WTC11 (cell line): ENCODE measurements around the gene RRP8. TPM values are rescaled to one million over a fixed set of nuclear protein-coding genes. Genes with fewer than 3 reads are reported as not detected.

ENCODE experiments used
- ATAC-seq: fragments of 200-7000 bp; cut with Tn5 transposase; 2 replicates; pipeline ENCODE4 v1.10.0; 2021; ENCODE audit warnings: mild to moderate bottlenecking, moderate library complexity
- CTCF ChIA-PET: fragments of 300-600 bp; sonication (Branson Sonifier 250); formaldehyde crosslinking; loops from one replicate; lab custom pipeline; 2021; ENCODE audit warnings: antibody characterized with exemption; lab: Charles Lee
- POLR2A ChIA-PET: fragments of 350-600 bp; sonication (Branson Sonifier 250); formaldehyde crosslinking; loops from one replicate; lab custom pipeline; 2021; ENCODE audit warnings: antibody characterized with exemption; lab: Charles Lee
- DNase-seq: peaks from one replicate; pipeline ENCODE4 v3.0.0; 2021; ENCODE audit warnings: low spot score
- H3K27ac Mint-ChIP-seq: 2 replicates; pipeline ENCODE4 v1.8.0; 2021; ENCODE audit warnings: mixed read lengths
- H3K27me3 Mint-ChIP-seq: 2 replicates; pipeline ENCODE4 v1.8.0; 2021; ENCODE audit warnings: low read depth, mild to moderate bottlenecking, moderate library complexity, mixed read lengths
- H3K36me3 Mint-ChIP-seq: 2 replicates; pipeline ENCODE4 v1.8.0; 2021; ENCODE audit warnings: mixed read lengths
- H3K4me1 Mint-ChIP-seq: 2 replicates; pipeline ENCODE4 v1.8.0; 2022; ENCODE audit warnings: mixed read lengths
- H3K4me3 Mint-ChIP-seq: 2 replicates; pipeline ENCODE4 v1.8.0; 2021; ENCODE audit warnings: mild to moderate bottlenecking, moderate library complexity, mixed read lengths
- H3K9me3 Mint-ChIP-seq: 2 replicates; pipeline ENCODE4 v1.8.0; 2021; ENCODE audit warnings: mixed read lengths
- ATF1 ChIP-seq: sonication (generic); formaldehyde crosslinking; IDR thresholded peaks from 2 replicates; pipeline ENCODE4 v1.8.1; 2023; ENCODE audit warnings: mild to moderate bottlenecking, moderate library complexity, missing genetic modification reagents
- CTCF ChIP-seq: fragments of 200-600 bp; IDR thresholded peaks from 2 replicates; pipeline ENCODE4 v1.8.0; 2022; ENCODE audit warnings: antibody characterized with exemption
- E2F4 ChIP-seq: sonication (generic); formaldehyde crosslinking; IDR thresholded peaks from 2 replicates; pipeline ENCODE4 v1.8.1; 2022; ENCODE audit warnings: low read depth, mild to moderate bottlenecking, moderate library complexity, missing genetic modification reagents, borderline replicate concordance
- ESRRA ChIP-seq: sonication (generic); formaldehyde crosslinking; IDR thresholded peaks from 2 replicates; pipeline ENCODE4 v1.8.1; 2022; ENCODE audit warnings: mild to moderate bottlenecking, missing genetic modification reagents, borderline replicate concordance
- ETV6 ChIP-seq: sonication (generic); formaldehyde crosslinking; IDR thresholded peaks from 2 replicates; pipeline ENCODE4 v1.8.1; 2022; ENCODE audit warnings: mild to moderate bottlenecking, missing genetic modification reagents
- FOXJ3 ChIP-seq: sonication (generic); formaldehyde crosslinking; IDR thresholded peaks from 2 replicates; pipeline ENCODE4 v1.9.0; 2021; ENCODE audit warnings: missing genetic modification reagents, mild to moderate bottlenecking, borderline replicate concordance
- GABPB1 ChIP-seq: sonication (generic); formaldehyde crosslinking; IDR thresholded peaks from 2 replicates; pipeline ENCODE4 v1.8.1; 2023; ENCODE audit warnings: mild to moderate bottlenecking, missing genetic modification reagents
- IRF1 ChIP-seq: sonication (generic); formaldehyde crosslinking; IDR thresholded peaks from 2 replicates; pipeline ENCODE4 v1.8.0; 2023; ENCODE audit warnings: missing genetic modification reagents
- KAT7 ChIP-seq: sonication (generic); formaldehyde crosslinking; IDR thresholded peaks from 2 replicates; pipeline ENCODE4 v1.8.1; 2023; ENCODE audit warnings: missing genetic modification reagents, mild to moderate bottlenecking, borderline replicate concordance
- MAX ChIP-seq: sonication (generic); formaldehyde crosslinking; IDR thresholded peaks from 2 replicates; pipeline ENCODE4 v1.8.0; 2022; ENCODE audit warnings: mild to moderate bottlenecking, missing genetic modification reagents
- NFE2L1 ChIP-seq: sonication (generic); formaldehyde crosslinking; IDR thresholded peaks from 2 replicates; pipeline ENCODE4 v1.8.1; 2023; ENCODE audit warnings: missing genetic modification reagents
- NR1H2 ChIP-seq: sonication (generic); formaldehyde crosslinking; IDR thresholded peaks from 2 replicates; pipeline ENCODE4 v1.9.0; 2021; ENCODE audit warnings: mild to moderate bottlenecking, moderate library complexity, missing genetic modification reagents
- NR2C2 ChIP-seq: sonication (generic); formaldehyde crosslinking; IDR thresholded peaks from 2 replicates; pipeline ENCODE4 v1.8.0; 2022; ENCODE audit warnings: mild to moderate bottlenecking, missing genetic modification reagents
- NR3C1 ChIP-seq: sonication (generic); formaldehyde crosslinking; conservative IDR thresholded peaks from 2 replicates; pipeline ENCODE4 v1.8.1; 2023; ENCODE audit warnings: low read depth, mild to moderate bottlenecking, missing genetic modification reagents
- PREB ChIP-seq: sonication (generic); formaldehyde crosslinking; IDR thresholded peaks from 2 replicates; pipeline ENCODE4 v1.8.1; 2022; ENCODE audit warnings: mild to moderate bottlenecking, missing genetic modification reagents, moderate library complexity, borderline replicate concordance
- RELA ChIP-seq: sonication (generic); formaldehyde crosslinking; IDR thresholded peaks from 2 replicates; pipeline ENCODE4 v1.8.1; 2022; ENCODE audit warnings: missing genetic modification reagents, mild to moderate bottlenecking, borderline replicate concordance
- ZMAT4 ChIP-seq: fragments of 250-450 bp; sonication (Bioruptor Pico); IDR thresholded peaks from 2 replicates; pipeline ENCODE4 v1.9.0; 2021; ENCODE audit warnings: mild to moderate bottlenecking
- ZNF281 ChIP-seq: sonication (generic); formaldehyde crosslinking; IDR thresholded peaks from 2 replicates; pipeline ENCODE4 v1.8.0; 2023; ENCODE audit warnings: mild to moderate bottlenecking, missing genetic modification reagents
- ZNF317 ChIP-seq: sonication (generic); formaldehyde crosslinking; IDR thresholded peaks from 2 replicates; pipeline ENCODE4 v1.8.1; 2023; ENCODE audit warnings: low read depth, mild to moderate bottlenecking, moderate library complexity, missing genetic modification reagents, borderline replicate concordance
- ZNF396 ChIP-seq: fragments of 250-450 bp; sonication (Bioruptor Pico); IDR thresholded peaks from 2 replicates; pipeline ENCODE4 v1.8.0; 2021; ENCODE audit warnings: mild to moderate bottlenecking, moderate library complexity, borderline replicate concordance
- total RNA-seq: library from RNA; stranded (reverse); gene quantifications from 3 replicates; pipeline ENCODE4 v1.2.3, GENCODE V29; 2021

RRP8 gene
- total RNA-seq, 1 experiment from 2014 or later: 15.0 TPM

- DNase-seq: no peak
- TF ChIP-seq NFE2L1 (CRISPR knock-in tag): no peak
- peaks cover 8% of the 10 kb centered on the region; the same call in 1 of the 2 replicates for H3K4me1 Mint-ChIP-seq
- H3K4me3 Mint-ChIP-seq: no peak overlapping the region
- no peak overlapping the region for H3K27ac Mint-ChIP-seq
- ChIA-PET CTCF (interaction anchor here (0.8 to 1.0 kb wide), 2 partner anchors 53 to 184 kb away, joined by 3 read pairs; no protein-coding TSS in a partner anchor), POLR2A (no interaction called here)
- peaks cover 40% of the 10 kb centered on the region for H3K27me3 Mint-ChIP-seq
- no peaks in the 10 kb centered on the region for H3K9me3 Mint-ChIP-seq
- no peak for ATAC-seq
- H3K36me3 Mint-ChIP-seq: no peaks in the 10 kb centered on the region
Measured at GRCh38 chr11:6627762-6628241, 24.4 kb upstream of the RRP8 start.

GRCh38 chr11:6626971-6627761 lies 23.8 kb upstream of the RRP8 start:
- peaks cover 8% of the 10 kb centered on the region; the same call in 1 of the 2 replicates for H3K4me1 Mint-ChIP-seq
- H3K9me3 Mint-ChIP-seq: no peaks in the 10 kb centered on the region
- TF ChIP-seq ZMAT4 (CRISPR knock-in tag) (no peak), RELA (CRISPR knock-in tag) (no peak), KAT7 (CRISPR knock-in tag) (no peak), CTCF (no peak), FOXJ3 (CRISPR knock-in tag) (no peak), PREB (CRISPR knock-in tag) (no peak), NR1H2 (no peak), NR2C2 (CRISPR knock-in tag) (no peak), ZNF281 (CRISPR knock-in tag) (no peak), E2F4 (CRISPR knock-in tag) (no peak), ETV6 (no peak)
- H3K27me3 Mint-ChIP-seq: peaks cover 37% of the 10 kb centered on the region
- POLR2A ChIA-PET: no interaction called here
- CTCF ChIA-PET: interaction anchor here (0.8 to 1.0 kb wide), 2 partner anchors 53 to 184 kb away, joined by 3 read pairs; no protein-coding TSS in a partner anchor
- ATAC-seq: no peak
- H3K36me3 Mint-ChIP-seq: no peaks in the 10 kb centered on the region
- no peak for DNase-seq
- no peak overlapping the region for H3K4me3 Mint-ChIP-seq
- no peak overlapping the region for H3K27ac Mint-ChIP-seq

GRCh38 chr11:6625832-6626420 lies 22.5 kb upstream of the RRP8 start:
- no peak overlapping the region for H3K4me3 Mint-ChIP-seq
- DNase-seq (no peak), ATAC-seq (no peak)
- no peaks in the 10 kb centered on the region for H3K9me3 Mint-ChIP-seq
- no peak overlapping the region for H3K27ac Mint-ChIP-seq
- POLR2A ChIA-PET: interaction anchor here (0.5 kb wide), 1 partner anchor 312 kb away, joined by 3 read pairs; no protein-coding TSS in a partner anchor
- peaks cover 25% of the 10 kb centered on the region for H3K27me3 Mint-ChIP-seq
- peaks cover 8% of the 10 kb centered on the region; the same call in 1 of the 2 replicates for H3K4me1 Mint-ChIP-seq
- CTCF ChIA-PET: no interaction called here
- H3K36me3 Mint-ChIP-seq: no peaks in the 10 kb centered on the region
- TF ChIP-seq ZNF317 (CRISPR knock-in tag): no peak
- TF ChIP-seq GABPB1 (CRISPR knock-in tag): no peak
- no peak for TF ChIP-seq MAX (CRISPR knock-in tag)
- no peak for TF ChIP-seq ESRRA (CRISPR knock-in tag)
- TF ChIP-seq IRF1: no peak
- no peak for TF ChIP-seq ZNF396 (CRISPR knock-in tag)
- no peak for TF ChIP-seq RELA (CRISPR knock-in tag)
- no peak for TF ChIP-seq ATF1 (CRISPR knock-in tag)
- TF ChIP-seq NR3C1: no peak
- TF ChIP-seq ZMAT4 (CRISPR knock-in tag): no peak
